Measurements from ENCODE around the gene PNMA8A.

DNA sequence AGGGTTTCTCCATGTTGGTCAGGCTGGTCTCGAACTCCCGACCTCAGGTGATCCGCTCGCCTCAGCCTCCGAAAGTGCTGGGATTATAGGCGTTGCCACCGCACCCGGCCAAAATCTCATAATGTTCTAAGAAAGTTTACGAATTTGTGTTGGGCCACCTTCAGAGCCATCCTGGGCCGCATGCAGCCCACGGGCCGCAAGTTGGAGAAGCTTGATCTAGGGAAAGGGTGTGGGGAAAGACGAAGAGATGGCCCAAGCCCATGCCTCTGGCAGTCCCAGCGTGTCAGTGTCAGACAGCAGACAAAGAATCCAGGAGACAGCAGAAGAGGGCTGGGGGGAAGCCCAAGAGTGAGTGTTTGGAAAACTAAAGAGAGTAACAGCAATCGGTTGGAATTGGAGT lies 25.3 kb downstream of the PNMA8A start:
- TF ChIP-seq POLR2A (IDR thresholded peaks at IDR 0.05; ENCODE audit: low read length) (no peak), GATA1 (IDR thresholded peaks at IDR 0.05; ENCODE audit: low read depth, low read length) (no peak)

All from erythroblast (primary cell).